Mesodermal cell (in vitro differentiated cells): ENCODE data around the gene MCRIP1.
A peak's percentile ranks its signal among the peaks of the same experiment; 100 is the strongest.

Experiments used
- H3K27ac ChIP-seq: 2 replicates; pipeline ENCODE4 v1.7.0; 2013; ENCODE audit warnings: mild to moderate bottlenecking, low read depth, low read length, moderate library complexity; ENCODE audit not compliant: severe bottlenecking
- H3K36me3 ChIP-seq: 2 replicates; pipeline ENCODE4 v1.7.1; 2013; ENCODE audit warnings: mild to moderate bottlenecking, low read length, moderate library complexity; ENCODE audit not compliant: control insufficient read depth, insufficient read depth
- H3K4me1 ChIP-seq: one replicate; pipeline ENCODE4 v1.7.1; 2013; ENCODE audit warnings: mild to moderate bottlenecking, low read length; ENCODE audit not compliant: insufficient read depth, control insufficient read depth, poor library complexity, severe bottlenecking
- H3K4me3 ChIP-seq: 2 replicates; pipeline ENCODE4 v1.7.0; 2013; ENCODE audit warnings: low read length, control low read depth, mild to moderate bottlenecking; ENCODE audit not compliant: insufficient read depth, poor library complexity, severe bottlenecking; ENCODE audit errors: extremely low read depth
- H3K9me3 ChIP-seq: 2 replicates; pipeline ENCODE4 v1.7.1; 2013; ENCODE audit warnings: mild to moderate bottlenecking, low read length, moderate library complexity; ENCODE audit not compliant: control insufficient read depth
- WGBS, 2 experiments: methylation state at CpG; one replicate each; pipeline ENCODE4 v1.1.5; 2013; ENCODE audit warnings: missing lambda C conversion rate in 2 of 2; ENCODE audit not compliant: insufficient coverage in 2 of 2; 5-methylcytosine and 5-hydroxymethylcytosine counted together

Gene MCRIP1

DNA sequence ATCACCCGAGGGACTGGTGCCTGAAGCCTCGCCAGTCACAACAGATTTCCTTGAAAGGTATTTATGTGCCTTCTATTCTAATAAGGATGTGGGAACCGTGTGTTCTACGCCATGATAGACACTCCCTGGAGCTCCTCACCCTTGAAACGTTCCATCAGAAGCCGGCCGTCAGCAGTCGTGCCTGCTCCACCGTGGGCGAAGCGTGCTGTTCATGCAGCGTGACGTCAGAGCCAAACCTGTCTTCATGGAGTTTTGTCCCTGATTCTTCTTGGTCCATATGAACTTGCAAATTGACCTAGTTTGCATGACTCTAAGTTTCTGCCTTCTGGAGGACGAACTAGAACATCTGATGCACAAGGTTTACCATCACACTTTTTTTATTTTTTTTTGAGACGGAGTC lies 6.2 kb upstream of the MCRIP1 start:
- Histone ChIP-seq H3K9me3 (no peaks in the 10 kb centered on the region), H3K4me1 (peaks cover 4% of the 10 kb centered on the region), H3K36me3 (peaks cover 21% of the 10 kb centered on the region), H3K4me3 (no peak overlapping the region), H3K27ac (peak overlapping the region; percentile 10)
- 90 to 95% methylated on average over 13 of the region's 15 CpGs for WGBS, 2 experiments

DNA sequence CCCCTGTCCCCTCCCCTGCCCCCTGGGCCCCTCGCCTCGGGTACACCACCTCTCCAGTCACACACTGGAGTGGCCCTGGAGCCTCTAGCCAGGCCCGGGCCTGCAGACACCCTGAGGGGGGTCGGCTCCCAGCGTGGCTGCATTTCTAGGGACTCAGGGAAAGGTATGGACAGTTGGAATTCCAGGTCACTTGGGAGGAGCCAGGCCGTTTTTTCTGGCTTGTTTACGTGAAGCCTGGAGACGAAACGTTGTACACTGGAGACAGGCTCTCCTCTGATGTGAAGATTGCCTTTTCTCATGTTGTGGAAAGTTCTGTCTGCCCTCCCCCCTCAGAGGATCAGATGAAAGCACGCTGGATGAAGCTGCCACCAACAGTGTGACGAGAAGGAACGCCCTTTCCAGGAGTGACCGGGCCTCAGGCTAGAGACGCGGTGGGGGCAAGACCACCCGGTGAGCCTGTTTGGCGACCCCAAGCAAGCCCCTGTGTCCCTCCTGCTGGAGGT lies 5.7 kb upstream of the MCRIP1 start:
- H3K27ac ChIP-seq: peak overlapping the region; percentile 10
- H3K36me3 ChIP-seq: peaks cover 16% of the 10 kb centered on the region
- peaks cover 4% of the 10 kb centered on the region for H3K4me1 ChIP-seq
- WGBS, 2 experiments: 71 to 74% methylated on average over 15 of the region's 17 CpGs
- no peaks in the 10 kb centered on the region for H3K9me3 ChIP-seq
- no peak overlapping the region for H3K4me3 ChIP-seq

GRCh38 chr17:81837641-81838040 lies 4.5 kb upstream of the MCRIP1 start:
- Histone ChIP-seq H3K9me3 (no peaks in the 10 kb centered on the region), H3K27ac (no peak overlapping the region), H3K4me1 (peaks cover 4% of the 10 kb centered on the region), H3K36me3 (peaks cover 4% of the 10 kb centered on the region), H3K4me3 (no peak overlapping the region)
- 91 to 92% methylated on average over 7 to 8 of the region's 9 CpGs for WGBS, 2 experiments

DNA sequence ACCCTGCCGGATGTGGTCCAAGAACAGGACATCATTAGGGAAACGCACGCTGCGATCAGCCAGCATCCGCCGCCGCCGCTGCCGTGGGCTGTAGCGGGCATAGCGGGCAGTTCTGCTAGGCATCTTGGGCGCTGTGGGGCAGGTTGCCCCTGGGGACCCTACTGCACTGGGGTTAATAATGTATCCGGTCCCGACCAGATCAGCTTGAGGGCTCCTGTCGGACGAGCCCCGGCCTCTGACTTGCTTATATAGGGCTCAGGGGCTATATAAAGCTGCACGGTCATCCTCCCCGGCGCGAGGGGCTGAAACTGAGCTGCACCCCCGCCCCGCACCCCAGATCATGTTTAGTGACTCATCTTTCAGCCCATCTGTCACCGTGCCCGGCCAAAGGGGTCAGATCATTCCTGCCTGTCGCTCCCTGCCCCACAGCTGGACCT lies 1.8 kb upstream of the MCRIP1 start, which contains the start of gene PPP1R27:
TSS of gene PPP1R27 (minus strand) at position 220 of the 437 bp plus-strand sequence. CDS start at position 123, 97 bp downstream.
- peaks cover 4% of the 10 kb centered on the region for H3K4me1 ChIP-seq
- peaks cover 2% of the 10 kb centered on the region for H3K36me3 ChIP-seq
- H3K27ac ChIP-seq: no peak within 1 kb of the TSS
- WGBS, 2 experiments: 94 to 95% methylated on average over 26 of the region's 26 CpGs
- H3K4me3 ChIP-seq: peak within 1 kb of the TSS; percentile 76
- no peaks in the 10 kb centered on the region for H3K9me3 ChIP-seq

DNA sequence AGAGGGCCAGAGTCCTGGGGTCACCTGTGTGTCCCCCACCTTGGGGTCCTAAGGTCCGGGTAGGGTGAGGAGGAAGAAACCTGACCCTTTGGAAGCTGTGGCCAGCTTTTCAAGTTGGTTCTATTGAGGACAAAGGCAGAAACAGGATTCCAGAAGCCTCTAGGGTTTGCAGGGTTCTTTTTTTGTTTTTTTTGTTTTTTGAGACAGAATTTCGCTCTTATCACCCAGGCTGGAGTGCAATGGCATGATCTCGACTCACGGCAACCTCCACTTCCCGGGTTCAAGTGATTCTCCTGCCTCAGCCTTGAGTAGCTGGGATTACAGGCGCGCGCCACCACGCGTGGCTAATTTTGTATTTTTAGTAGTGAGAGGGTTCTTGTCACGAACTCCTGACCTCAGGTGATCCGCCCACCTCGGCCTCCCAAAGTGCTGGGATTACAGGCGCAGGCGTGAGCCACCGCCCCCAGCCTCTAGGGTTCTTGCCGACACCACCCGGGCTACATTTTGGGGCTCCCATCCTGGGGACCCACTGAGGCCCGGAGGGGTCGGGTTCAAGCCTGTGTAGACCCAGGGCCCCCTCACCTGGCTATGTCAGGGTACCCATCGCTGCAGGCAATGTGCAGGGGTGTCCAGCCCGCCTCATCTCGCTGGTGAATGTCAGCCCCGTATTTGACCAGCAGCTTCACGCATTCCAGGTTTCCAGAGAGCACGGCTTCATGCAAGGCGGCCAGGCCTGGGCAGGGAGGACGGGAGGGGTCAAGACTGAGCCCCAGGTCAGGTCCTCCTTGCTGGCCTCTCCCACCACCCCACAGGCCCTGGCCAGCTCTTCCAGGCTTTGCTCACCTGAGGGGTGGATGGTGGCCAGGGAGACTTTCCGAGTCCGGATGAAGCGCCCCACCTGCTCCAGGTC lies 1.1 kb upstream of the MCRIP1 start:
- Histone ChIP-seq H3K4me3 (peak overlapping the region; percentile 76), H3K27ac (peak overlapping the region; percentile 92), H3K9me3 (no peaks in the 10 kb centered on the region), H3K4me1 (peaks cover 4% of the 10 kb centered on the region), H3K36me3 (peaks cover 5% of the 10 kb centered on the region)
- 90 to 92% methylated on average over 28 to 31 of the region's 31 CpGs for WGBS, 2 experiments

DNA sequence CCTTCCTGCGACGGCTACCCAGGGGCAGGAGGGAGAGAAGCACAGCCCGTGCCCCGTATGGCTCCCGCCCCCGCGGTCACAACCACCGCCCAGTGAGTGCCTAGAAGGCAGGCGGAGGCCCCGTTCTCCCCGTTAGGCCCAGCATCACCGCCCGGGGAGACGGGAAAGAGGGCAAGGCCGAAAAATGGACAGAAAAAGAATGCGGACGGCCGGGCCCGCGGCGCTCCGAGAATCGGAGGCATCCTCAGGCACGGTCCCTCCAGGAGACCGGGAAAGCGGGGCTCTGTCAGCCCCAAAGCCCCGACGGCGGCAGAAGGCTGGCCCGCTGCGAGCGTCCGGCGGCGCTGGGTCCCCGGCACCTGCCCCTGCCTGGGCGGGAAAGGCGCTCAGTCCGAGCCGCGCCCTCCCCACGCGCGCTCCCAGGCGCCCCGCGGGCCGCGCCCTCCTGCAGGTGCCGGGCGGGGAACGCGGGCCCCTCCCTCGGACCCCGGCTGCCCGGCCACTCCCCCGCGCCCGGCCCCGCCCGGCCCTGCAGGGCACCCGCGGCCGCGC lies 407 bp downstream of the MCRIP1 start:
- no peaks in the 10 kb centered on the region for H3K4me1 ChIP-seq
- H3K27ac ChIP-seq: peak overlapping the region; percentile 24
- 0 to 1% methylated on average over 34 to 46 of the region's 65 CpGs for WGBS, 2 experiments
- peak overlapping the region; percentile 77 for H3K4me3 ChIP-seq
- H3K9me3 ChIP-seq: no peaks in the 10 kb centered on the region
- peaks cover 5% of the 10 kb centered on the region for H3K36me3 ChIP-seq

- 65 to 70% methylated on average over 18 of the region's 18 CpGs for whole genome bisulfite sequencing, 2 experiments
- Histone ChIP-seq H3K9me3 (no peaks in the 10 kb centered on the region), H3K36me3 (peaks cover 5% of the 10 kb centered on the region), H3K4me1 (no peaks in the 10 kb centered on the region), H3K4me3 (peak overlapping the region; percentile 77), H3K27ac (no peak overlapping the region)
Observed at GRCh38 chr17:81831957-81832607, 1.0 kb downstream of the MCRIP1 start.

DNA sequence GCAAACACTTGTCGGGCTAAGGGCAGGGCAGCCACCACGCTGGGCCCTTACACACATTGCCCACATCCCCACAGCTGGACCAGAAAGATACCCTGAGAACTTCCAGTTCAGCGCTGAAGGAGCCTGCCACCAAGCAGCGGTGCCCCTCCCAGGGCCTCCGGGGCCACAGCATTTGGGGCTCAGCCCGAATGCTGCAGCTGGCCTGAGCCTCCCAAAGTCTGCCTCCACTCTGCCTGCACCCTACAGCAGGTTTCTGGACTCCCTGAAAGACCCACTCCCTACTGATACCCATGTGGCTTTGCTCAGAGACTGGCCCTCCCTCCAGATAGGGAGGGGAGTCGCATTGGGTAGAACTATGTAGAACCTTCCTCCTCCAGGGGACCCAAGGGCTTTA lies 1.5 kb downstream of the MCRIP1 start:
- no peaks in the 10 kb centered on the region for H3K9me3 ChIP-seq
- H3K36me3 ChIP-seq: peaks cover 5% of the 10 kb centered on the region
- peak overlapping the region; percentile 77 for H3K4me3 ChIP-seq
- 94 to 98% methylated on average over 4 to 6 of the region's 7 CpGs for WGBS, 2 experiments
- no peaks in the 10 kb centered on the region for H3K4me1 ChIP-seq
- no peak overlapping the region for H3K27ac ChIP-seq

GRCh38 chr17:81829858-81830257 lies 3.2 kb downstream of the MCRIP1 start:
- Histone ChIP-seq H3K4me3 (no peak overlapping the region), H3K27ac (no peak overlapping the region), H3K36me3 (peaks cover 7% of the 10 kb centered on the region), H3K4me1 (no peaks in the 10 kb centered on the region), H3K9me3 (no peaks in the 10 kb centered on the region)
- WGBS, 2 experiments: 96 to 100% methylated on average over 6 of the region's 6 CpGs

GRCh38 chr17:81828656-81829055 lies 4.4 kb downstream of the MCRIP1 start:
- WGBS, 2 experiments: 81 to 84% methylated on average over 7 of the region's 7 CpGs
- no peaks in the 10 kb centered on the region for H3K4me1 ChIP-seq

More at GRCh38 chr17:81828656-81829055, 4.4 kb downstream of the MCRIP1 start:
- Histone ChIP-seq H3K4me3 (no peak overlapping the region), H3K27ac (no peak overlapping the region), H3K9me3 (no peaks in the 10 kb centered on the region), H3K36me3 (peaks cover 14% of the 10 kb centered on the region)
